Measurements from ENCODE around the gene PTGES3. TPM values are rescaled to one million over a fixed set of nuclear protein-coding genes. Genes with fewer than 3 reads are reported as not detected.

PTGES3 gene
- total RNA-seq, 5 donors from 2014 or later (not counting 1 experiment from before 2014, with no cell fraction given): 121 to 155 (median 145) TPM

- Histone ChIP-seq H3K36me3 (ENCODE audit: control insufficient read depth in 2 of 2, extremely low read depth in 1 of 2, insufficient read depth in 1 of 2, low read length in 1 of 2) (peaks cover 2 to 9% of the 10 kb centered on the region in 2 donors), H3K9me3 (no peaks in the 10 kb centered on the region), H3K4me3 (ENCODE audit: control insufficient read depth in 1 of 2, extremely low read depth in 1 of 2, low read length in 1 of 2) (peak overlapping the region; percentile 67 to 75), H3K4me1 (ENCODE audit: control insufficient read depth in 1 of 2, extremely low read depth in 1 of 2, insufficient read depth in 2 of 2, low read length in 2 of 2) (peaks cover 13 to 73% of the 10 kb centered on the region in 2 experiments), H3K27me3 (replicated peaks in 1 of 2; ENCODE audit: control insufficient read depth in 2 of 2, extremely low read depth in 1 of 2, insufficient read depth in 2 of 2, low read length in 1 of 2) (no peaks in the 10 kb centered on the region), H3K27ac (ENCODE audit: low read length) (peak overlapping the region; percentile 91)
- 4% methylated on average over 3 of the region's 8 CpGs for WGBS (ENCODE audit: insufficient coverage)
- CTCF ChIA-PET: interaction anchor here (0.7 to 1.7 kb wide), 11 partner anchors 8 to 1161 kb away, joined by 3 to 10 read pairs (median 4); partner anchors contain the start of genes ATP5F1B (in 1 of the 2), NACA (in 1 of the 2) and RBMS2 (in 1 of the 2)
- Mint-ChIP-seq H3K36me3 (peaks cover 9% of the 10 kb centered on the region), H3K4me1 (peaks cover 48 to 64% (median 62%) of the 10 kb centered on the region in 3 donors), H3K27ac (peak overlapping the region; percentile 98 to 100), H3K4me3 (peak overlapping the region; percentile 99), H3K9me3 (no peaks in the 10 kb centered on the region), H3K27me3 (no peaks in the 10 kb centered on the region)
- DNase-seq: peak in 1 of 35 experiments; percentile 29
- POLR2A ChIA-PET: interaction anchor here (0.6 to 1.4 kb wide), 14 partner anchors 10 to 427 kb away, joined by 3 to 8 read pairs (median 4); partner anchors contain the start of gene NACA (in 1 of the 2)
- no peak for ATAC-seq (replicated peaks in 1 of 4)
Measured at GRCh38 chr12:56684745-56685359, 3.2 kb downstream of the PTGES3 start.

- DNase-seq: no peak
- H3K36me3 Mint-ChIP-seq: peaks cover 17% of the 10 kb centered on the region
- POLR2A ChIA-PET: interaction anchor here (0.6 to 0.7 kb wide), 3 partner anchors 61 to 63 kb away, joined by 3 to 9 read pairs (median 4); no protein-coding TSS in a partner anchor
- Histone ChIP-seq H3K4me3 (ENCODE audit: control insufficient read depth in 1 of 2, extremely low read depth in 1 of 2, low read length in 1 of 2) (no peak overlapping the region), H3K27ac (ENCODE audit: low read length) (peak overlapping the region; percentile 91), H3K4me1 (ENCODE audit: control insufficient read depth in 1 of 2, extremely low read depth in 1 of 2, insufficient read depth in 2 of 2, low read length in 2 of 2) (peaks cover 9 to 74% of the 10 kb centered on the region in 2 experiments), H3K27me3 (replicated peaks in 1 of 2; ENCODE audit: control insufficient read depth in 2 of 2, extremely low read depth in 1 of 2, insufficient read depth in 2 of 2, low read length in 1 of 2) (no peaks in the 10 kb centered on the region), H3K36me3 (ENCODE audit: control insufficient read depth in 2 of 2, extremely low read depth in 1 of 2, insufficient read depth in 1 of 2, low read length in 1 of 2) (peaks cover 2 to 13% of the 10 kb centered on the region in 2 donors), H3K9me3 (no peaks in the 10 kb centered on the region)
- peak overlapping the region; percentile 52 to 99 (median 58) for H3K4me3 Mint-ChIP-seq
- no peaks in the 10 kb centered on the region for H3K9me3 Mint-ChIP-seq
- peaks cover 63 to 77% (median 69%) of the 10 kb centered on the region in 3 donors for H3K4me1 Mint-ChIP-seq
- no peak for ATAC-seq (replicated peaks in 1 of 4)
- H3K27ac Mint-ChIP-seq: peak overlapping the region; percentile 52 to 76
- CTCF ChIA-PET: interaction anchor here in 1 of 2 donors (0.9 kb wide), 1 partner anchor 46 kb away, joined by 3 read pairs; no protein-coding TSS in a partner anchor
- H3K27me3 Mint-ChIP-seq: no peaks in the 10 kb centered on the region
- 93% methylated on average over 2 of the region's 6 CpGs for WGBS (ENCODE audit: insufficient coverage)
Measured at GRCh38 chr12:56682323-56682722, 5.8 kb downstream of the PTGES3 start.

GRCh38 chr12:56679883-56680575 lies 8.1 kb downstream of the PTGES3 start:
- Mint-ChIP-seq H3K4me1 (peaks cover 61 to 83% (median 81%) of the 10 kb centered on the region in 3 donors), H3K9me3 (no peaks in the 10 kb centered on the region), H3K27me3 (no peaks in the 10 kb centered on the region), H3K27ac (peak overlapping the region; percentile 11 to 63), H3K4me3 (peak overlapping the region in 2 of 3 donors; percentile 31 to 46), H3K36me3 (peaks cover 22% of the 10 kb centered on the region)
- WGBS (ENCODE audit: insufficient coverage): 100% methylated on average over 2 of the region's 13 CpGs
- peaks cover 15 to 74% of the 10 kb centered on the region in 2 experiments for H3K4me1 ChIP-seq (ENCODE audit: control insufficient read depth in 1 of 2, extremely low read depth in 1 of 2, insufficient read depth in 2 of 2, low read length in 2 of 2)
- no peak for ATAC-seq (replicated peaks in 1 of 4)
- no peaks in the 10 kb centered on the region for H3K9me3 ChIP-seq
- CTCF ChIA-PET: interaction anchor here in 1 of 2 donors (0.5 kb wide), 2 partner anchors 10 to 52 kb away, joined by 3 to 5 read pairs; no protein-coding TSS in a partner anchor
- H3K27me3 ChIP-seq (replicated peaks in 1 of 2; ENCODE audit: control insufficient read depth in 2 of 2, extremely low read depth in 1 of 2, insufficient read depth in 2 of 2, low read length in 1 of 2): no peaks in the 10 kb centered on the region
- H3K36me3 ChIP-seq (ENCODE audit: control insufficient read depth in 2 of 2, extremely low read depth in 1 of 2, insufficient read depth in 1 of 2, low read length in 1 of 2): peaks cover 2 to 13% of the 10 kb centered on the region in 2 donors
- DNase-seq: no peak
- peak overlapping the region; percentile 23 for H3K27ac ChIP-seq (ENCODE audit: low read length)
- POLR2A ChIA-PET: interaction anchor here (0.6 to 0.7 kb wide), 6 partner anchors 7 to 706 kb away, joined by 3 to 13 read pairs (median 4); partner anchors contain the start of genes PTGES3 (in 1 of the 2) and RAB5B (in 1 of the 2)
- H3K4me3 ChIP-seq (ENCODE audit: control insufficient read depth in 1 of 2, extremely low read depth in 1 of 2, low read length in 1 of 2): no peak overlapping the region

- Histone ChIP-seq H3K9me3 (no peaks in the 10 kb centered on the region), H3K27ac (ENCODE audit: low read length) (no peak overlapping the region), H3K27me3 (replicated peaks in 1 of 2; ENCODE audit: control insufficient read depth in 2 of 2, extremely low read depth in 1 of 2, insufficient read depth in 2 of 2, low read length in 1 of 2) (no peaks in the 10 kb centered on the region), H3K36me3 (ENCODE audit: control insufficient read depth in 2 of 2, extremely low read depth in 1 of 2, insufficient read depth in 1 of 2, low read length in 1 of 2) (peaks cover 2 to 16% of the 10 kb centered on the region in 2 donors), H3K4me1 (ENCODE audit: control insufficient read depth in 1 of 2, extremely low read depth in 1 of 2, insufficient read depth in 2 of 2, low read length in 2 of 2) (peaks cover 5 to 70% of the 10 kb centered on the region in 2 experiments), H3K4me3 (ENCODE audit: control insufficient read depth in 1 of 2, extremely low read depth in 1 of 2, low read length in 1 of 2) (no peak overlapping the region)
- ATAC-seq (replicated peaks in 1 of 4) (no peak), DNase-seq (no peak)
- Mint-ChIP-seq H3K27me3 (no peaks in the 10 kb centered on the region), H3K9me3 (no peaks in the 10 kb centered on the region), H3K36me3 (peaks cover 14% of the 10 kb centered on the region), H3K4me3 (peak overlapping the region in 1 of 3 donors; percentile 46), H3K27ac (peak overlapping the region; percentile 36 to 55), H3K4me1 (peaks cover 54 to 78% (median 77%) of the 10 kb centered on the region in 3 donors)
- POLR2A ChIA-PET: no interaction called here
- CTCF ChIA-PET: interaction anchor here (0.5 to 0.7 kb wide), 3 partner anchors 23 to 63 kb away, joined by 3 to 5 read pairs (median 3); no protein-coding TSS in a partner anchor
- 100% methylated on average over 2 of the region's 2 CpGs for WGBS (ENCODE audit: insufficient coverage)
Measured at GRCh38 chr12:56678852-56679251, 9.2 kb downstream of the PTGES3 start.

- ChIA-PET POLR2A (interaction anchor here (0.6 kb wide), 3 partner anchors 16 to 433 kb away, joined by 3 read pairs; partner anchors contain the start of gene STAT6 (in 1 of the 2)), CTCF (interaction anchor here in 1 of 2 donors (0.7 to 1.0 kb wide), 3 partner anchors 14 to 500 kb away, joined by 5 to 7 read pairs (median 6); no protein-coding TSS in a partner anchor)
- Histone ChIP-seq H3K4me1 (ENCODE audit: control insufficient read depth in 1 of 2, extremely low read depth in 1 of 2, insufficient read depth in 2 of 2, low read length in 2 of 2) (peaks cover 9 to 66% of the 10 kb centered on the region in 2 experiments), H3K4me3 (ENCODE audit: control insufficient read depth in 1 of 2, extremely low read depth in 1 of 2, low read length in 1 of 2) (no peak overlapping the region), H3K9me3 (no peaks in the 10 kb centered on the region), H3K27ac (ENCODE audit: low read length) (peak overlapping the region; percentile 24), H3K36me3 (ENCODE audit: control insufficient read depth in 2 of 2, extremely low read depth in 1 of 2, insufficient read depth in 1 of 2, low read length in 1 of 2) (peaks cover 0 to 17% of the 10 kb centered on the region in 2 donors), H3K27me3 (replicated peaks in 1 of 2; ENCODE audit: control insufficient read depth in 2 of 2, extremely low read depth in 1 of 2, insufficient read depth in 2 of 2, low read length in 1 of 2) (no peaks in the 10 kb centered on the region)
- DNase-seq (no peak), ATAC-seq (replicated peaks in 1 of 4) (peak in 1 of 4 experiments; percentile 7)
- Mint-ChIP-seq H3K9me3 (no peaks in the 10 kb centered on the region), H3K27me3 (no peaks in the 10 kb centered on the region), H3K4me1 (peaks cover 58 to 80% (median 79%) of the 10 kb centered on the region in 3 donors), H3K27ac (peak overlapping the region; percentile 20 to 54), H3K4me3 (peak overlapping the region in 1 of 3 donors; percentile 53), H3K36me3 (peaks cover 17% of the 10 kb centered on the region)
- WGBS (ENCODE audit: insufficient coverage): no CpG with 5 or more reads among the region's 1 CpG
Measured at GRCh38 chr12:56677680-56678079, 10.4 kb downstream of the PTGES3 start.

Measured in T-cell (primary cell).